Astrocyte (in vitro differentiated cells and primary cell): ENCODE data around the gene ZNF213. TPM values are rescaled to one million over a fixed set of nuclear protein-coding genes. Genes with fewer than 3 reads are reported as not detected.

Experiments used
- DNase-seq: peaks from one replicate; pipeline ENCODE4 v3.0.0-alpha.2; 2010; ENCODE audit warnings: low read depth
- FAIRE-seq: peaks from 2 replicates; lab custom pipeline; 2011; peaks lifted over from hg19 to GRCh38; lab: Jason Lieb, UNC
- H2AFZ ChIP-seq: 2 replicates; pipeline ENCODE4 v1.6.0; 2012; ENCODE audit warnings: low read depth, low read length, inconsistent platforms
- H3K27ac ChIP-seq: 2 replicates; pipeline ENCODE4 v1.5.1; 2011; ENCODE audit warnings: low read depth, low read length, inconsistent platforms
- H3K27me3 ChIP-seq: 2 replicates; pipeline ENCODE4 v1.6.0; 2011; ENCODE audit warnings: low read length, inconsistent platforms; ENCODE audit not compliant: insufficient read depth
- H3K36me3 ChIP-seq: 2 replicates; pipeline ENCODE4 v1.5.1; 2011; ENCODE audit warnings: low read length, inconsistent platforms; ENCODE audit not compliant: insufficient read depth
- H3K4me1 ChIP-seq: 2 replicates; pipeline ENCODE4 v1.5.1; 2011; ENCODE audit warnings: low read length, inconsistent platforms; ENCODE audit not compliant: insufficient read depth
- H3K4me2 ChIP-seq: 2 replicates; pipeline ENCODE4 v1.6.0; 2012; ENCODE audit warnings: low read length, inconsistent platforms
- H3K4me3 ChIP-seq: 2 replicates; pipeline ENCODE4 v1.5.1; 2011; ENCODE audit warnings: low read depth, mild to moderate bottlenecking, low read length, inconsistent platforms; ENCODE audit not compliant: insufficient read depth
- H3K79me2 ChIP-seq: 2 replicates; pipeline ENCODE4 v1.6.0; 2012; ENCODE audit warnings: mild to moderate bottlenecking, low read length, inconsistent platforms; ENCODE audit not compliant: insufficient read depth
- H3K9ac ChIP-seq: 2 replicates; pipeline ENCODE4 v1.6.0; 2012; ENCODE audit warnings: mild to moderate bottlenecking, low read length, inconsistent platforms
- H3K9me3 ChIP-seq: 2 replicates; pipeline ENCODE4 v1.5.1; 2012; ENCODE audit warnings: low read depth, mild to moderate bottlenecking, low read length, inconsistent platforms; ENCODE audit not compliant: insufficient read depth
- H4K20me1 ChIP-seq: 2 replicates; pipeline ENCODE4 v1.6.0; 2012; ENCODE audit warnings: low read length, inconsistent platforms; ENCODE audit not compliant: insufficient read depth
- H3K27ac Mint-ChIP-seq: one replicate; pipeline ENCODE4 v1.8.0; 2021; ENCODE audit warnings: mild to moderate bottlenecking, mixed read lengths; ENCODE audit not compliant: unreplicated experiment
- H3K27me3 Mint-ChIP-seq: one replicate; pipeline ENCODE4 v1.8.0; 2021; ENCODE audit warnings: low read depth, mixed read lengths; ENCODE audit not compliant: unreplicated experiment
- H3K36me3 Mint-ChIP-seq: one replicate; pipeline ENCODE4 v1.8.0; 2021; ENCODE audit warnings: low read depth, mixed read lengths; ENCODE audit not compliant: unreplicated experiment
- H3K4me1 Mint-ChIP-seq: one replicate; pipeline ENCODE4 v1.8.0; 2021; ENCODE audit warnings: low read depth, mixed read lengths; ENCODE audit not compliant: unreplicated experiment
- H3K4me3 Mint-ChIP-seq: one replicate; pipeline ENCODE4 v1.8.0; 2021; ENCODE audit warnings: mild to moderate bottlenecking, moderate library complexity, mixed read lengths; ENCODE audit not compliant: unreplicated experiment
- H3K9me3 Mint-ChIP-seq: one replicate; pipeline ENCODE4 v1.8.0; 2021; ENCODE audit warnings: mild to moderate bottlenecking, mixed read lengths; ENCODE audit not compliant: unreplicated experiment
- CTCF ChIP-seq: IDR thresholded peaks from 2 replicates; pipeline ENCODE4 v1.5.1; 2011; ENCODE audit warnings: low read depth, mild to moderate bottlenecking, inconsistent platforms, low read length, moderate library complexity; ENCODE audit not compliant: insufficient read depth
- EZH2 ChIP-seq: IDR thresholded peaks from 2 replicates; pipeline ENCODE4 v1.6.1; 2012; ENCODE audit warnings: mild to moderate bottlenecking, low read length, inconsistent platforms; ENCODE audit not compliant: insufficient read depth
- total RNA-seq: library from RNA; stranded (reverse); gene quantifications from 2 replicates; pipeline ENCODE4 v1.2.1, GENCODE V29; 2021

ZNF213 gene
- total RNA-seq, 1 donor from 2014 or later = 12.0 TPM

GRCh38 chr16:3127745-3128144, 7.1 kb upstream of the ZNF213 start:
- Mint-ChIP-seq H3K27ac (no peak overlapping the region), H3K4me1 (peaks cover 10% of the 10 kb centered on the region), H3K4me3 (no peak overlapping the region), H3K27me3 (no peaks in the 10 kb centered on the region), H3K36me3 (peaks cover 8% of the 10 kb centered on the region), H3K9me3 (no peaks in the 10 kb centered on the region)
- Histone ChIP-seq H3K4me2 (no peak overlapping the region), H2AFZ (no peak overlapping the region), H3K4me3 (no peak overlapping the region), H3K36me3 (peaks cover 11% of the 10 kb centered on the region), H3K9ac (no peak overlapping the region), H3K27ac (no peak overlapping the region), H3K27me3 (no peaks in the 10 kb centered on the region), H4K20me1 (peaks cover 3% of the 10 kb centered on the region), H3K4me1 (peaks cover 16% of the 10 kb centered on the region), H3K79me2 (peaks cover 13% of the 10 kb centered on the region), H3K9me3 (no peaks in the 10 kb centered on the region)
- FAIRE-seq = no peak
- no peak for TF ChIP-seq EZH2
- TF ChIP-seq CTCF = no peak
- DNase-seq = no peak

DNA sequence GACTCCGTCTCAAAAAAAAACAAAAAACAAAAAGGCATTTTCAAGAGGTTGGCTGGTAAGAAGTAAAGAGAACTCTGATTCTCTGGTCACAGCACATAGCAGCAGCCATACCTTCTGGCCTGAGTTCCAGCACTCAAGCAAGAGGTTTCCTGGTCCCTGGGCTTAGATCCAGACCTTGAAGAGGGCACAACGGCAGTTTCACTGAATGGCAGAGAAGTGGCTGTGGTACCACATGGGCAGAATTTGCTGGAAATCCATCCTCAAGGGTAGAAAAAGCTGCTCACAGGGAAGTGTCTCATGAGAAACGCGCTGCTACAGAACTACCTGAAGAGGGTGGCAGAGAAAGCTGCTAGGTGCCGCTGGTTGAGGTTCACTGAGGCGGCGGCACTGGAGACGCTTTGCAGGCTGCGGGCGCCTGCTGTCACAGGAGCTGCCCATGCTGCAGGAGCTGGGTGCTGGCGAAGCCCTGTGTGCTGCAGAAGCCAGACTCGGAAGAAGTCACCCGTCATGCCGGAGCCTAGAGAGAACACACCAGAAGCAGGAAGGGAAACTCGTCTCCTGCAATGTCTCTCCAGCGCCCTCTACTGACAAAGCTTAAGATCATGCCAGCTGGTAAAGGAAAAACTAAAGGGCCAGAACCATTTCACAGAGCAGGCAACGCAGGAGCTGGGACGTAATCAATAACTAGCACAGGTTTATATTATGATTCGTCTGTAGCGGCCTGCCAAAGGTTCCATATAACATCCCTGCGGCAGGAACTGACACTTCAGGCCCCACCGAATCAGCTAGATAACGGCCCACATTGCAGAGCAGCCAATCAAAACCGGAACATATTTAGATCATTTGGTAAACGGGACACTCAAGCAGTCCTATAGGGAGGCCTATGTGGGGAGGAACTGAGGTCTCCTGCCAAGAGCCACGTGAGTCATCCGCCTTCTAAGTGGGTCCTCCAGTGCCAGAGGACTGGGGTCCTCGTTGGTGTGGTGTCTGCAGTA, 5.4 kb upstream of the ZNF213 start:
- Histone ChIP-seq H4K20me1 (peaks cover 3% of the 10 kb centered on the region), H3K27me3 (no peaks in the 10 kb centered on the region), H3K36me3 (peaks cover 11% of the 10 kb centered on the region), H3K9me3 (no peaks in the 10 kb centered on the region), H3K4me2 (peak overlapping the region; percentile 70), H3K4me3 (peak overlapping the region; percentile 18), H3K4me1 (peaks cover 10% of the 10 kb centered on the region), H2AFZ (peak overlapping the region; percentile 16), H3K27ac (no peak overlapping the region), H3K79me2 (peaks cover 28% of the 10 kb centered on the region), H3K9ac (peak overlapping the region; percentile 11)
- no peaks in the 10 kb centered on the region for H3K27me3 Mint-ChIP-seq
- peaks cover 8% of the 10 kb centered on the region for H3K36me3 Mint-ChIP-seq
- DNase-seq (peak; percentile 68), FAIRE-seq (peak; percentile 9)
- peak overlapping the region; percentile 62 for H3K27ac Mint-ChIP-seq
- H3K4me1 Mint-ChIP-seq = peaks cover 7% of the 10 kb centered on the region
- no peak for TF ChIP-seq EZH2
- TF ChIP-seq CTCF = peak; percentile 96
- no peaks in the 10 kb centered on the region for H3K9me3 Mint-ChIP-seq
- peak overlapping the region; percentile 50 for H3K4me3 Mint-ChIP-seq
